OCI-LY1 (cell line): ENCODE results near the gene CCRL2.
"Not testable (repeated sequence)": the region's sequence is repeated elsewhere in the genome, so short reads cannot be mapped to it uniquely, and the experiment has no call there.

Experiments
- H2AFZ ChIP-seq: fragments of 200-600 bp; sonication (generic), shearing (Covaris generic); 2 replicates; pipeline ENCODE4 v1.6.0; 2014; ENCODE audit warnings: antibody characterized with exemption, mild to moderate bottlenecking, low read length
- H3F3A ChIP-seq: fragments of 200-600 bp; sonication (generic), shearing (Covaris generic); 2 replicates; pipeline ENCODE4 v1.6.0; 2014; ENCODE audit warnings: mild to moderate bottlenecking, antibody characterized with exemption, low read length, moderate library complexity; ENCODE audit not compliant: insufficient read depth
- H3K27ac ChIP-seq: fragments of 200-600 bp; sonication (generic); 2 replicates; pipeline ENCODE4 v1.5.1; 2014; ENCODE audit warnings: low read length, mixed run types, mild to moderate bottlenecking, low read depth; ENCODE audit not compliant: poor library complexity, severe bottlenecking
- H3K27me3 ChIP-seq: fragments of 200-600 bp; sonication (generic); 2 replicates; pipeline ENCODE4 v1.6.0; 2014; ENCODE audit warnings: antibody characterized with exemption, mild to moderate bottlenecking, low read length, moderate library complexity; ENCODE audit not compliant: insufficient read depth
- H3K36me3 ChIP-seq: fragments of 200-600 bp; sonication (generic); 2 replicates; pipeline ENCODE4 v1.6.1; 2014; ENCODE audit warnings: mild to moderate bottlenecking, antibody characterized with exemption, low read length, moderate library complexity, mixed read lengths; ENCODE audit not compliant: insufficient read depth
- H3K4me1 ChIP-seq: fragments of 200-600 bp; sonication (generic); 2 replicates; pipeline ENCODE4 v1.5.1; 2014; ENCODE audit warnings: mild to moderate bottlenecking, low read length, moderate library complexity; ENCODE audit not compliant: insufficient read depth, severe bottlenecking
- H3K4me2 ChIP-seq: fragments of 200-600 bp; sonication (generic), shearing (Covaris generic); 2 replicates; pipeline ENCODE4 v1.6.1; 2014; ENCODE audit warnings: low read length
- H3K4me3 ChIP-seq: fragments of 200-600 bp; sonication (generic); 2 replicates; pipeline ENCODE4 v1.5.1; 2014; ENCODE audit warnings: low read length, low read depth, mild to moderate bottlenecking, mixed read lengths; ENCODE audit not compliant: poor library complexity, severe bottlenecking
- H3K79me2 ChIP-seq: fragments of 200-600 bp; shearing (Covaris generic); 2 replicates; pipeline ENCODE4 v1.6.1; 2016; ENCODE audit warnings: mixed run types, low read length, mixed read lengths; ENCODE audit not compliant: insufficient read depth
- H3K9ac ChIP-seq: fragments of 200-600 bp; sonication (generic), shearing (Covaris generic); 2 replicates; pipeline ENCODE4 v1.6.1; 2014; ENCODE audit warnings: mild to moderate bottlenecking, low read length, mixed read lengths
- H3K9me2 ChIP-seq: fragments of 200-600 bp; sonication (generic), shearing (Covaris generic); 2 replicates; pipeline ENCODE4 v1.6.1; 2014; ENCODE audit warnings: low read depth, mild to moderate bottlenecking, low read length, mixed read lengths
- H3K9me3 ChIP-seq: fragments of 200-600 bp; shearing (Covaris generic); 2 replicates; pipeline ENCODE4 v1.6.1; 2014; ENCODE audit warnings: low read length, mixed read lengths
- H4K20me1 ChIP-seq: fragments of 200-600 bp; sonication (generic), shearing (Covaris generic); 2 replicates; pipeline ENCODE4 v1.6.0; 2016; ENCODE audit warnings: mild to moderate bottlenecking, low read length; ENCODE audit not compliant: insufficient read depth
- EZH2 ChIP-seq: fragments of 200-600 bp; sonication (generic), shearing (Covaris generic); IDR thresholded peaks from 2 replicates; pipeline ENCODE4 v1.8.0; 2017; ENCODE audit warnings: borderline replicate concordance, mixed run types, mild to moderate bottlenecking, antibody characterized with exemption, low read length, moderate library complexity, mixed read lengths
- TF ChIP-seq, protein P1 (sequence below): fragments of 200-600 bp; sonication (generic), shearing (Covaris generic); IDR thresholded peaks from 2 replicates; pipeline ENCODE4 v1.5.1; 2017; ENCODE audit warnings: mild to moderate bottlenecking, antibody characterized with exemption, low read length, moderate library complexity, mixed read lengths

CCRL2 gene

DNA sequence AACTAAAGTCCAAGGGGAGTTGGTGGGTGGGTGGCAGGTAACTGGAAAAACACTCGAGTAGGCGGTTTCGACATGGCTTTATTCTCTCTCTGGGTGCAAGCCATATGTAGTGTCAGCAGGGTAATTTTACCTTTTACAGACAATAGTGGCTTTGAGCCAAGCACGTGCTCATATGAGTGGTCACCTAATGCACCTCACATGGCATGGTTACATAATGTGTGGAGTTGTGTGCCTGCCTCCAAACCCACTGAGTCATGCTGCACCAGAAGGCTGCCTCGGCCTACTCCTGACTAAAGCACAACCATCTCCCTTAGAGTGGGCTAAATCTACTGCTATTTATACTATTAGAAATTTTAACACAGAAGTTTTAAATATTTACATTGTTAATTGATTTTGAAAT lies 16.5 kb downstream of the CCRL2 start:
- no peak for TF ChIP-seq EZH2
- TF ChIP-seq, protein P1, sequence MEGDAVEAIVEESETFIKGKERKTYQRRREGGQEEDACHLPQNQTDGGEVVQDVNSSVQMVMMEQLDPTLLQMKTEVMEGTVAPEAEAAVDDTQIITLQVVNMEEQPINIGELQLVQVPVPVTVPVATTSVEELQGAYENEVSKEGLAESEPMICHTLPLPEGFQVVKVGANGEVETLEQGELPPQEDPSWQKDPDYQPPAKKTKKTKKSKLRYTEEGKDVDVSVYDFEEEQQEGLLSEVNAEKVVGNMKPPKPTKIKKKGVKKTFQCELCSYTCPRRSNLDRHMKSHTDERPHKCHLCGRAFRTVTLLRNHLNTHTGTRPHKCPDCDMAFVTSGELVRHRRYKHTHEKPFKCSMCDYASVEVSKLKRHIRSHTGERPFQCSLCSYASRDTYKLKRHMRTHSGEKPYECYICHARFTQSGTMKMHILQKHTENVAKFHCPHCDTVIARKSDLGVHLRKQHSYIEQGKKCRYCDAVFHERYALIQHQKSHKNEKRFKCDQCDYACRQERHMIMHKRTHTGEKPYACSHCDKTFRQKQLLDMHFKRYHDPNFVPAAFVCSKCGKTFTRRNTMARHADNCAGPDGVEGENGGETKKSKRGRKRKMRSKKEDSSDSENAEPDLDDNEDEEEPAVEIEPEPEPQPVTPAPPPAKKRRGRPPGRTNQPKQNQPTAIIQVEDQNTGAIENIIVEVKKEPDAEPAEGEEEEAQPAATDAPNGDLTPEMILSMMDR, result no peak

DNA sequence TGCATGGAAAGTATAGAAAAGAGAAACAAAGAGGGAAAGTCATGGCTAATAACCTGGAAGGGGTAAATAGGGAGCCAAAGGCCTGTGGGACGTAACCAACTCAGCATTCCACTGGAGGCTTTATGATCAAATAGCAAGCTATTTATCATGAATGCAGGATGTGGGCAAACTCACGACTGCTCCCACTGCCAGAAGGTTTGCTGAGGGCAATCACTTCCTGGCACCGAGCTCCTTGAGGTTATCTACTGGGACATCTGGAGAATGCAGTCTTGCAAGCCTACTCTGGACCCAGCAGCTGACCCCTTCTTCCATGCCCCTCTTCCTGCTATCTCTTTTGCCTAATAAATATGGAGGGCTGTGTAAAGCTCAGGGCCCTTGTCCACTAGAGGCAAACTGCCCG lies 19.4 kb downstream of the CCRL2 start:
- not testable (repeated sequence) for H2AFZ ChIP-seq, H3K4me2 ChIP-seq, H3K9ac ChIP-seq, H3K9me2 ChIP-seq, H3K4me1 ChIP-seq, H3K9me3 ChIP-seq, H3K27ac ChIP-seq, H3K4me3 ChIP-seq, H3K27me3 ChIP-seq, H4K20me1 ChIP-seq, H3K36me3 ChIP-seq, H3F3A ChIP-seq, H3K79me2 ChIP-seq

More for the DNA sequence above, 16.5 kb downstream of the CCRL2 start:
- Histone ChIP-seq H3K79me2 (no peaks in the 10 kb centered on the region), H4K20me1 (no peaks in the 10 kb centered on the region), H3K4me1 (no peaks in the 10 kb centered on the region), H3K9ac (no peak overlapping the region), H3K36me3 (no peaks in the 10 kb centered on the region), H3K9me3 (no peaks in the 10 kb centered on the region), H3K4me2 (no peak overlapping the region), H2AFZ (no peak overlapping the region), H3K9me2 (no peaks in the 10 kb centered on the region), H3K27me3 (no peaks in the 10 kb centered on the region), H3K27ac (no peak overlapping the region), H3K4me3 (no peak overlapping the region), H3F3A (no peaks in the 10 kb centered on the region)

DNA sequence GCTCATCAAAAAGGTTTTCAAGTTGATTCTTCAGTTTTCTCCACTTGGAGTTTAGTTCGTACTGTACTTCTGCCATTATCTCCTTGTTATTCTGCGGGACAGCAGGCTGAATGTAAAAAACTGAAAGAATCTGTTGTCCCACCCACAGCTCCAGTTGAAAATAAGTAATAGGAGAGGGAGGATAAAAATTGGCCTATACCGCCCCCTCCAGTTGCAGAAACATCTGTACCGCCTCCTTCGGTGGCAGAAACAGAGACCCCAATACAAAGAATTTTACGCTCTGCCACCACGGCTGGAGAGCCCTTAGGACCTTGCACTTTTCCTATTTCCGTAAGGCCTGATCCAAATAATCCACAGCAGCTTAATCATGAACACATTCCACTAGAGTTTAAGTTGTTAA lies 20.3 kb downstream of the CCRL2 start:
- not testable (repeated sequence) for H3K27ac ChIP-seq, H3K9me2 ChIP-seq, H3K36me3 ChIP-seq, H3K9ac ChIP-seq, H3K4me1 ChIP-seq, H3F3A ChIP-seq, H2AFZ ChIP-seq, H4K20me1 ChIP-seq, H3K27me3 ChIP-seq, H3K4me2 ChIP-seq, H3K4me3 ChIP-seq, H3K79me2 ChIP-seq, H3K9me3 ChIP-seq

DNA sequence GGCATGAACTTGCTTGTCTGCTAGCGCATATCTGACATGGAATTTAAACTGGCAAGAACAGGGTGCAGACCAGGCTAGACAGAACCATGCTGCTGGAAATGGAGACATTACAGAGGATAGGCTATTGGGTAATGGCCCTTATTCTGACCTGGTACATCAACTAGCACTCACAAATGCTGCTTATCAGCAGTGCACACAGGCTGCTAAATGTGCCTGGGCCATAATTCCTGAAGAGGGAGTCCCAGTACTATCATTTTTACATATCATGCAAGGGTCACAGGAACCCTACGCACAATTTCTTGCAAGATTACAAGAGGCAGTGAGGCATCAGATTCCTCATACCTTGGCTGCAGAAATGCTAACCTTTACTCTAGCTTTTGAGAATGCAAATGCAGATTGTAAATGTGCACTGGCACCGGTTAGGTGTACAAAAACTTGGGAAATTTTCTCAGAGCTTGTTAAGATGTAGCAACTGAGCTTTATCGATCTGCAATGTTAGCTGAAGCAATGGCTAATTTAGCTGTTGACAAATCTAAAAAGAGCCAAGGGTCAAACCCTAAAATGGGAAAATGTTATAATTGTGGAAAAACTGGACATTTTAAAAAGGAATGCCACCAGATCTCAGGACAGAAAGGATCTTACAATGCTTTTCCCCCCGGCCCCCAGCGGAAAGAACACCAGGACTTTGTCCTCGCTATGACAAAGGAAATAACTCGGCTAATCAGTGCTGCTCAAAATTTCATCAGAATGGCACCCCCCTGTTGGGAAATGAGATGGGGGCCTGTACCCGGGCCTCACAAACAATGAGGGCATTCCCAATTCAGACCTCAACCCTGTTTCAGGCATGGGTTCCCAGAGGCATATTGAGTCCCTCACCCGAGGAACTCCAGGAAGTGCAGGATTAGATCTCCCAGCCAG lies 21.1 kb downstream of the CCRL2 start:
- Histone ChIP-seq H3K9me2 (no peaks in the 10 kb centered on the region), H3K9ac (no peak overlapping the region), H3K27me3 (no peaks in the 10 kb centered on the region; the same call in 1 of the 2 replicates), H3K27ac (no peak overlapping the region), H3K4me2 (no peak overlapping the region), H3F3A (no peaks in the 10 kb centered on the region), H3K4me1 (no peaks in the 10 kb centered on the region), H3K79me2 (no peaks in the 10 kb centered on the region), H2AFZ (no peak overlapping the region), H3K36me3 (no peaks in the 10 kb centered on the region), H3K4me3 (no peak overlapping the region), H3K9me3 (no peaks in the 10 kb centered on the region), H4K20me1 (no peaks in the 10 kb centered on the region)
- no peak for TF ChIP-seq EZH2
- TF ChIP-seq, protein P1, result no peak
